Liver (tissue), 3 donors: ENCODE data around the gene ADORA3.

Source experiments
- MAX ChIP-seq: IDR thresholded peaks from 2 replicates; pipeline ENCODE4 v1.6.1; 2016; ENCODE audit warnings: antibody characterized with exemption
- NR2F2 ChIP-seq: IDR thresholded peaks from 2 replicates; pipeline ENCODE4 v1.6.1; 2016; ENCODE audit warnings: antibody characterized with exemption
- TAF1 ChIP-seq: conservative IDR thresholded peaks from 2 replicates; pipeline ENCODE4 v1.6.1; 2016; ENCODE audit warnings: antibody characterized with exemption, mild to moderate bottlenecking
- YY1 ChIP-seq: IDR thresholded peaks from 2 replicates; pipeline ENCODE4 v1.6.1; 2016; ENCODE audit warnings: antibody characterized with exemption, mild to moderate bottlenecking
- TF ChIP-seq, protein P1 (sequence below): fragments of 150-350 bp; IDR thresholded peaks from 2 replicates; pipeline ENCODE4 v1.5.1; 2017; ENCODE audit warnings: improper control_type of control experiment, low read depth, low read length; ENCODE audit not compliant: missing input control
- TF ChIP-seq, protein P2 (sequence below): IDR thresholded peaks from 2 replicates; pipeline ENCODE4 v1.6.1; 2016; ENCODE audit warnings: antibody characterized with exemption
- donor health status: healthy.
- donor health status: healthy.

- TF ChIP-seq MAX = no peak
- TF ChIP-seq, protein P1, sequence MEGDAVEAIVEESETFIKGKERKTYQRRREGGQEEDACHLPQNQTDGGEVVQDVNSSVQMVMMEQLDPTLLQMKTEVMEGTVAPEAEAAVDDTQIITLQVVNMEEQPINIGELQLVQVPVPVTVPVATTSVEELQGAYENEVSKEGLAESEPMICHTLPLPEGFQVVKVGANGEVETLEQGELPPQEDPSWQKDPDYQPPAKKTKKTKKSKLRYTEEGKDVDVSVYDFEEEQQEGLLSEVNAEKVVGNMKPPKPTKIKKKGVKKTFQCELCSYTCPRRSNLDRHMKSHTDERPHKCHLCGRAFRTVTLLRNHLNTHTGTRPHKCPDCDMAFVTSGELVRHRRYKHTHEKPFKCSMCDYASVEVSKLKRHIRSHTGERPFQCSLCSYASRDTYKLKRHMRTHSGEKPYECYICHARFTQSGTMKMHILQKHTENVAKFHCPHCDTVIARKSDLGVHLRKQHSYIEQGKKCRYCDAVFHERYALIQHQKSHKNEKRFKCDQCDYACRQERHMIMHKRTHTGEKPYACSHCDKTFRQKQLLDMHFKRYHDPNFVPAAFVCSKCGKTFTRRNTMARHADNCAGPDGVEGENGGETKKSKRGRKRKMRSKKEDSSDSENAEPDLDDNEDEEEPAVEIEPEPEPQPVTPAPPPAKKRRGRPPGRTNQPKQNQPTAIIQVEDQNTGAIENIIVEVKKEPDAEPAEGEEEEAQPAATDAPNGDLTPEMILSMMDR = peak; percentile 77
- no peak for TF ChIP-seq YY1
- TF ChIP-seq TAF1 = no peak
- peak; percentile 33 for TF ChIP-seq NR2F2
- TF ChIP-seq, protein P2, sequence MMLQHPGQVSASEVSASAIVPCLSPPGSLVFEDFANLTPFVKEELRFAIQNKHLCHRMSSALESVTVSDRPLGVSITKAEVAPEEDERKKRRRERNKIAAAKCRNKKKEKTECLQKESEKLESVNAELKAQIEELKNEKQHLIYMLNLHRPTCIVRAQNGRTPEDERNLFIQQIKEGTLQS = no peak
Observed at GRCh38 chr1:111481387-111482221, 21.8 kb downstream of the ADORA3 start.
